Chondrocyte (in vitro differentiated cells): ENCODE results near the gene DOCK7. TPM values are rescaled to one million over a fixed set of nuclear protein-coding genes. Genes with fewer than 3 reads are reported as not detected.

ENCODE experiments used
- DNase-seq: peaks from one replicate; pipeline ENCODE4 v3.0.0; 2021; ENCODE audit warnings: mixed read lengths, low spot score
- H3K27ac Mint-ChIP-seq: one replicate; pipeline ENCODE4 v1.8.0; 2021; ENCODE audit warnings: mild to moderate bottlenecking, moderate library complexity, mixed read lengths; ENCODE audit not compliant: unreplicated experiment
- H3K27me3 Mint-ChIP-seq: 2 replicates; pipeline ENCODE4 v1.8.0; 2021; ENCODE audit warnings: low read depth, mixed read lengths
- H3K36me3 Mint-ChIP-seq: 2 replicates; pipeline ENCODE4 v1.8.0; 2021; ENCODE audit warnings: low read depth, mixed read lengths
- H3K4me1 Mint-ChIP-seq: 2 replicates; pipeline ENCODE4 v1.8.0; 2021; ENCODE audit warnings: low read depth, mild to moderate bottlenecking, mixed read lengths
- H3K4me3 Mint-ChIP-seq: one replicate; pipeline ENCODE4 v1.8.0; 2021; ENCODE audit warnings: mild to moderate bottlenecking, moderate library complexity, mixed read lengths; ENCODE audit not compliant: unreplicated experiment
- H3K9me3 Mint-ChIP-seq: 2 replicates; pipeline ENCODE4 v1.8.0; 2021; ENCODE audit warnings: low read depth, mixed read lengths
- CTCF ChIP-seq: fragments of 200-600 bp; sonication (generic); IDR thresholded peaks from 2 replicates; pipeline ENCODE4 v1.5.0; 2021; ENCODE audit warnings: antibody characterized with exemption, mild to moderate bottlenecking, moderate library complexity
- total RNA-seq: library from RNA; stranded (reverse); gene quantifications from 3 replicates; pipeline ENCODE4 v1.2.1, GENCODE V29; 2021

The DOCK7 gene
- total RNA-seq, 1 donor from 2014 or later = 88.4 TPM

- no peak overlapping the region for H3K27ac Mint-ChIP-seq
- DNase-seq = no peak
- no peaks in the 10 kb centered on the region for H3K9me3 Mint-ChIP-seq
- TF ChIP-seq CTCF = no peak
- no peaks in the 10 kb centered on the region for H3K36me3 Mint-ChIP-seq
- H3K4me1 Mint-ChIP-seq = peaks cover 24% of the 10 kb centered on the region
- peak overlapping the region; percentile 91 for H3K4me3 Mint-ChIP-seq
- no peaks in the 10 kb centered on the region for H3K27me3 Mint-ChIP-seq
These were observed 253.6 kb downstream of the DOCK7 start for GRCh38 chr1:62434618-62435001.

DNA sequence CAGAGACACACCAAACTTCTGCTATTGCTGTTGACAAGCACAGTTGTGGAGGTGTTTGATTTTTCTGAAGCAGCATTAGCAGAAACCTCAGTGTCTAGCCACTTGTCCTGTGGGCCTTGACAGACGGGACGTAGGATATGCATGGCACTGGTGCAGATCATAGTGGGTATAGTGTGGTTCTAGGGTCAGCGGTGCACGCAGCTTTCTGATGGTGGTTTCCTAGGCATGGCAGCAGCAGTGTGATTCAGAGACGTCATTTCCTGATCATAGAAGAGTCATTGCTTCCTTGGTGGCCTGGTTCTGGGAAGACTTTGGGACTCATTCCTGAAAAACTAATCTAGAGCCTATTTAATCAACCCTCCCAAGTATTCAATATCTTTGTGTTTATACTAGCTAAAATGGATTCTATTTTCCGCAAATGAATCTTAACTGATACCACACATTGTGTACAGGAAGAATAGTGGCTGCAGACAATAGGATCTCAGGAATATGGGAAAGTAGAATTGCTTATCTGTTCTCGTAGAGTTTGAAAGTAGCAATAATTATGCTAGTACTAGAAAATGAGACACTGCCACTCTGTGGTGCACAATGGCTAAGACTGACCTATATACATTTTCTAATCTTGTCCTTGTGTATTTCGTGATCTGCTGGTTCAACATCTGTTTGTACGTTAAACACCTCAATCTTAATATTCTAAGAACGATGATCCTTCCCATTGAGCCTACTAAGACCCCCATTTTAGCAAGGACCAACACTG lies 254.1 kb downstream of the DOCK7 start:
- Mint-ChIP-seq H3K9me3 (no peaks in the 10 kb centered on the region), H3K36me3 (no peaks in the 10 kb centered on the region), H3K4me3 (peak overlapping the region; percentile 7), H3K27me3 (no peaks in the 10 kb centered on the region), H3K4me1 (peaks cover 19% of the 10 kb centered on the region), H3K27ac (peak overlapping the region; percentile 13)
- DNase-seq = no peak
- peak; percentile 58 for TF ChIP-seq CTCF

DNA sequence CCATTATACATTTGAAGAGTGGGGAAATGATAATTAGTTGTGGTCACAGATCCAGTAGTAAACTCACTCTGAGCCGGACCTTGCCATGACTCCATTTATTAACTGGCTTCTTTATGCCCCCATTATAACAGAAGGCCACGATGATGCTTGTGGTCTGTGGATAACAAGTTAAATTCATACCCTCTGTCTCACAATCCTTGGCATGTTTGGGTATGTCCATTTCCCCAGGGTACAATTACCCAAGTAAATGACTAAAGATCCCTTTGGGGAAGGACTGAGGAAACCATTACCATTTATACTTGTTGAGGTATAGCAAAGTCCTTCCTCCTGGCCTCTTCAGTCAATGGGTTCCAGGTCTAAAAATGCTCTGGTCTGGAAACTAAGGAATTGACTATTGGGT lies 258.6 kb downstream of the DOCK7 start:
- no peak overlapping the region for H3K27ac Mint-ChIP-seq
- H3K4me1 Mint-ChIP-seq = peaks cover 3% of the 10 kb centered on the region
- no peak overlapping the region for H3K4me3 Mint-ChIP-seq
- no peaks in the 10 kb centered on the region for H3K9me3 Mint-ChIP-seq
- no peaks in the 10 kb centered on the region for H3K36me3 Mint-ChIP-seq
- no peaks in the 10 kb centered on the region for H3K27me3 Mint-ChIP-seq
- TF ChIP-seq CTCF = no peak
- no peak for DNase-seq

DNA sequence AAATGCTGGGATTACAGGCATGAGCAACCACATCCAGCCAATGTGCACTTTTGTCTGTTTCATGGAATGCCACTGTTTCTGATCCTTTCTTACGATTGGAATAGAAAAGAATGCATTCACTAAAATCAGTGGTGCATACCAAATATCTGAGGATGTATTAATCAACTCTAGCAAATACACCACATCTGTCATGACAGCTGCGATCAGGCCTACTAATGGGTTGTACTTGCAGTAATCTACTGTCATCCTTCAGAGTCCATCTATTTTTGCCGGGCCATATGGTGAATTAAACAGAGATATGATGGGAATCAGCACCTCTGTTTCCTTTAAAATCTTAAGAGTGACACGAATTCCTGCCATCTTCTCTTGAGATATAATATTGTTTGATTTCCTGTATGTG lies 259.8 kb downstream of the DOCK7 start:
- Mint-ChIP-seq H3K27ac (no peak overlapping the region), H3K9me3 (no peaks in the 10 kb centered on the region), H3K27me3 (no peaks in the 10 kb centered on the region), H3K36me3 (no peaks in the 10 kb centered on the region), H3K4me1 (peaks cover 6% of the 10 kb centered on the region), H3K4me3 (no peak overlapping the region)
- no peak for DNase-seq
- no peak for TF ChIP-seq CTCF

- no peaks in the 10 kb centered on the region for H3K9me3 Mint-ChIP-seq
- no peak overlapping the region for H3K27ac Mint-ChIP-seq
- no peaks in the 10 kb centered on the region for H3K27me3 Mint-ChIP-seq
- no peaks in the 10 kb centered on the region for H3K36me3 Mint-ChIP-seq
- H3K4me1 Mint-ChIP-seq = peaks cover 6% of the 10 kb centered on the region
- no peak for TF ChIP-seq CTCF
- no peak overlapping the region for H3K4me3 Mint-ChIP-seq
- DNase-seq = no peak
These were observed 261.4 kb downstream of the DOCK7 start for GRCh38 chr1:62426794-62427193.
